ENCODE results near the gene KRT14. TPM values are rescaled to one million over a fixed set of nuclear protein-coding genes. Genes with fewer than 3 reads are reported as not detected.

KRT14 gene
- total RNA-seq, 1 experiment from 2014 or later = not detected

GRCh38 chr17:41571561-41572434 lies 14.9 kb downstream of the KRT14 start, which contains the start of gene KRT9:
TSS of gene KRT9 (minus strand) at chr17:41572059. CDS start at chr17:41571992, 67 bp downstream.
- H3K18ac ChIP-seq (ENCODE audit: insufficient read length, low read depth, low read length) = no peak within 1 kb of the TSS
- H2AFZ ChIP-seq (ENCODE audit: low read length) = no peak within 1 kb of the TSS
- TF ChIP-seq CTCF (conservative IDR thresholded peaks at IDR 0.05) = no peak
- no peak within 1 kb of the TSS for H2BK12ac ChIP-seq (ENCODE audit: insufficient read length, low read depth, low read length)
- H2BK15ac ChIP-seq (ENCODE audit: low read depth, low read length) = no peak within 1 kb of the TSS
- no peak within 1 kb of the TSS for H3K27ac ChIP-seq (ENCODE audit: insufficient read length, low read depth, low read length)
- no peaks in the 10 kb centered on the region for H3K9me3 ChIP-seq (ENCODE audit: control insufficient read depth, low read depth, low read length)
- H3K4ac ChIP-seq (ENCODE audit: low read depth, low read length) = no peak within 1 kb of the TSS
- H3K23me2 ChIP-seq (ENCODE audit: insufficient read length, low read depth, low read length, poor library complexity, severe bottlenecking) = no peaks in the 10 kb centered on the region
- H2BK20ac ChIP-seq (ENCODE audit: low read depth, low read length, poor library complexity, severe bottlenecking) = no peak within 1 kb of the TSS
- Mint-ChIP-seq H3K4me3 (no peak within 1 kb of the TSS), H3K4me1 (no peaks in the 10 kb centered on the region), H3K27me3 (ENCODE audit: low read depth) (peaks cover 70% of the 10 kb centered on the region), H3K9me3 (no peaks in the 10 kb centered on the region; a peak in 1 of 5 replicates), H3K27ac (no peak within 1 kb of the TSS; a peak in 1 of 7 replicates), H3K36me3 (ENCODE audit: insufficient read depth in 1 of 3, low read depth in 3 of 3) (no peaks in the 10 kb centered on the region)
- H4K8ac ChIP-seq (replicated peaks; ENCODE audit: insufficient read length, low read depth, low read length) = no peak within 1 kb of the TSS
- no peak within 1 kb of the TSS for H4K5ac ChIP-seq (ENCODE audit: insufficient read length, low read depth, low read length)
- H4K20me1 ChIP-seq (ENCODE audit: control insufficient read depth, insufficient read depth, insufficient read length) = no peaks in the 10 kb centered on the region
- no peaks in the 10 kb centered on the region for H3K4me1 ChIP-seq (ENCODE audit: insufficient read depth, low read length)
- no peak within 1 kb of the TSS for H3K14ac ChIP-seq (ENCODE audit: insufficient read depth, low read length)
- H3T11ph ChIP-seq (ENCODE audit: low read length) = no peak within 1 kb of the TSS
- H3K79me2 ChIP-seq (ENCODE audit: insufficient read depth, low read length) = no peaks in the 10 kb centered on the region
- no peak within 1 kb of the TSS for H2BK120ac ChIP-seq (ENCODE audit: low read depth, low read length, poor library complexity, severe bottlenecking)
- H3K56ac ChIP-seq (ENCODE audit: insufficient read length, low read depth, low read length) = no peak within 1 kb of the TSS
- H3K9ac ChIP-seq (ENCODE audit: extremely low read depth, insufficient read length, low read length) = no peak within 1 kb of the TSS
- no peaks in the 10 kb centered on the region for H3K27me3 ChIP-seq (ENCODE audit: insufficient read depth, low read length)
- no peak within 1 kb of the TSS for H3K4me2 ChIP-seq (ENCODE audit: insufficient read depth, insufficient read length, low read length)
- no peak for DNase-seq
- no peak within 1 kb of the TSS for H3K23ac ChIP-seq (ENCODE audit: insufficient read length, low read depth, low read length)
- no peaks in the 10 kb centered on the region for H3K79me1 ChIP-seq (ENCODE audit: insufficient read depth, low read depth, low read length, poor library complexity, severe bottlenecking)
- no peak within 1 kb of the TSS for H2AK5ac ChIP-seq (ENCODE audit: insufficient read length, low read length)
- no peak within 1 kb of the TSS for H2BK5ac ChIP-seq (ENCODE audit: insufficient read length, low read length)
- no peak within 1 kb of the TSS for H4K91ac ChIP-seq (ENCODE audit: insufficient read length, low read depth, low read length)
- WGBS (ENCODE audit: extremely low coverage, insufficient read length, low lambda C conversion rate) = no CpG with 5 or more reads among the region's 24 CpGs

Data from H9 (cell line).